ENCODE measurements around the gene PIGU.
"Not testable (repeated sequence)": the region's sequence is repeated elsewhere in the genome, so short reads cannot be mapped to it uniquely, and the experiment has no call there.

The PIGU gene

DNA sequence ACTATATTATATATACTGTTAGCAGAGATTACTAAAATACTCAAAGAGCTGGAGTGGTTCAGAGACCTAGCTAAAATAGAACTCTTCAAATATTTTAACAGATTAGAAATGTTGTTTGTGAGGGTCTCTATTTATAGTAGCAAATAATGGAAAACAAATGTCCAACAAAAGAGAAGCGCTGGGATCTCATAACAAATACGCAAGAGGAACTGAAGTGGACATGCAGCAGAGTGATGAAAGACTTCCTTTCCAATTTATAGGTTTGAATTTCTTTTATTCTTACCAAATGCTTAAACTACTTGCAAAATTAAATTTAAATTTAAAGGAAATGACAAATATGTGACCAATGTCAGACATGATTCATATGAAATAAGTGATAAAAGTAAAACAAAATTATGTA is 49.9 kb downstream of the PIGU start:
- DNase-seq (ENCODE audit: insufficient read length, low spot score) (no peak), FAIRE-seq (no peak)

DNA sequence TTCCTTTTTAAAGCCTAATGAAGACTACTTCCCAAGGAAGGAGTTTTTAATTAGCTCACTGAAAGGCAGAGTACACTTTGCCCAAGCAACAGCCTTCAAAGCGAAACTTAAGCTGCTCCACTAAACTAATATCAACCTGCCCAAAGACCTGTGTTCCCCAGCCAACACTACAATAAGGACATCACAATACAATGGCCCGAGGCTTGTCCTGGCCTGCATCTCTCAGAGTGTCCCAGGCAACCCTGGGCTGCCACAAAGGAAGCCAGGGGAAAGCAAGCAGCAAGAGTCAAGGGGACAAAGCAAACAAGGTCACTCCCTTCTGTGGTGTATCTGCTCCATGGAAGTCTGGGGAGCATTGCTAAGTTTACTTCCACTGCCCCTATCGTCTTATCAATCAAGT is 52.3 kb downstream of the PIGU start:
- no peak for DNase-seq (ENCODE audit: insufficient read length, low spot score)
- FAIRE-seq = no peak

DNA sequence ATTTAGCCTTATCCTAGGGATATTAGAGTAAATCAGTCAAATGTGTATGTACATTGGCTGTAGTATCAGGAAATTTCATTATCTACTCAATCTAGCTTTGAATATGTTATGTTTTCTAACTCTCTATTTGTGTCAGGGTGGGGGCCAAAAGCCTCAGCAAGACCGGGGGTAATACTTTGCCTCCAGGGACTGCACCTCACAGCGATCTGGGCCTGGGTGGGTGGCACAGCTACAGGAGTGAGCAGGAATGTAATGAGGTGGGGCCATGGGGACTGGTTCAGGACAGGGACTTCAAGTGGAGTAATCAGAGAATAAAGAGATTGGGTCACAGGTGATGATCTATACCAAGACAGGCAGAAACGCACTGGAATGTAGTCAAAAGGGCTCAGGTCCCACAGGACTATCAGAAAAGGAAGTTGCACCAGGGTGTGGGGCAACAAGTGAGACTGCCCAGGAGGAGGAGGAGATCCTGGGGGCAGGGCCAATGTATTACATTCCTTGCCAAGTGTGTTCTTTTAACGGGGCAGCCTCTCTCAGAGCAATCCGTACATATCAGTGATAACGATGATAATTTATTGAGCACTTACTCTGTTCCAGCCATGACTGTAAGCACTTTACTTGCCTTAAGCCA is 54.0 kb downstream of the PIGU start:
- DNase-seq (ENCODE audit: insufficient read length, low spot score) = no peak
- no peak for FAIRE-seq

DNA sequence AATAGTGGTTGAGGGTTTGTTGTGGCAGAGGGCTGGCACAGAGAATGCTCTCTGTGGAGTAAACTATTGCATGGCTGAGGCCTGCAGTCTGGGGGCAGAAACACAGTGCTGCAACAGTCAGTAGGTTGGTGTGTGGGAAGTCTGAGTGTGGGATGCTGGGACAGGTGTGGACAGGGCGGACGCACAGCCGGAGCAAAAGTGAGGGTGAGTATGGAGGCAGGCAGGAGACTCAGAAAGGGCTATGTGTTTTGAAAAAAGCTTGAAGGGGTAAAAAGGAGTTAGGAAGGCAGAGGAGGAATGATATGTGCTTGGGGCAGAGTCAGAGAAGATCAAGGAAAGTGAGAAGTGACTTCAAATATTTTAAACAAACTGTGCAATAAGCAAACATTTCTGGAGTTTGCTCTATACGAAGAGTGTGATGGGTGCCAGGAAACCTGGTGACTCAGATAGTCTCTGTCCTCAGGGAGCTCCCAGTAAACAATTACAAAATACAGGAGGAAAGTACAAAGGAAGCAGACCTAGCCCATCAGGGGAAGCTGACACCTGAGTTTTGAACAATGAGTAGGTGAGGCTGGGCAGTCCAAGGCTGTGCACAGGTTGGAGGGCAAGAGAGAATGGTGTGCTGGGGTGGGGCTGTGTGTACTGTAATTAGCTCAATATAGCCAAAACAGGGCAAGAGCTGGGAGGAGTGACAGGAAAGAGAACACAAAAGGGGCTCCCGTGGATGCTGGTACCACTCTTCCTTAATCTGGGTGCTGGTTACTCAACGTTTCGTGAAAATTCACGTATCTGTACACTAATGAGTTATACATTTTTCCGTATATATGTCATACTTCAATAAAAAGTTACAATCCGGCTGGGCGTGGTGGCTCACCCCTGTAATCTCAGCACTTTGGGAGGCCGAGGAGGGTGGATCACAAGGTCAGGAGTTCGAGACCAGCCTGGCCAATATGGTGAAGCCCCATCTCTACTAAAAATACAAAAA is 55.2 kb downstream of the PIGU start:
- FAIRE-seq (no peak), DNase-seq (ENCODE audit: insufficient read length, low spot score) (no peak)

DNA sequence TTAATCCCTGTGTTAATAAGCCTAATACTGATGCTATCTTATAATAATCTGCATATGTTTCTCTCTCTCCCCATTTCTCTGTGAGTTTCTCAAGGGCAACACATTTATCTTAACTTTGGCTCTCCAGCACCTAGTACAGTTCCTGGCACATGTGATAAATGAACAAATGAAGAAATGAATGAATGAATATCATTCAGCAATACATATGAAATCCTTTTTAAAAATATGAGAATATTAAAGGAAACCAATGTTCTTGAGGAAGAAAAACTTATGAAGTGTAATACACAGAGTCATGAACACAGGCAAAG is 55.9 kb downstream of the PIGU start:
- FAIRE-seq (no peak), DNase-seq (ENCODE audit: insufficient read length, low spot score) (no peak)

DNA sequence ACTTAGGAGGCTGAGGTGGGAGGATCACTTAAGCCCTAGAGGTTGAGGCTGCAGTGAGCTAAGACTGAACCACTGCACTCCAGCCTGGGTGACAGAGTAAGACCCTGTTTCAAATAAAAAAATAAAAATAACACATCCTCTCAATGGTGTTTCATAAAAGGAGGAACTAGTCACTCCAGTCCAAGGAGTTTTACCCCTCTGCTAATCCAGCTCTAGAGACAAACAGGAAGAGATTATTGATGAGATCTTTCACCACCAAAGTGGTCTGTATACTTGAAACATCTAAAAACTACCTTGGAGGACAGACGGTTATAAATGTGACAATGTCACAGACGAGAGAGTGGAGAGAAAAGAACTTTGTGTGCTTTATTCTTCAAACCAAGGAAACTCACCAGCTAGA is 58.2 kb downstream of the PIGU start:
- FAIRE-seq (no peak), DNase-seq (ENCODE audit: insufficient read length, low spot score) (no peak)

DNA sequence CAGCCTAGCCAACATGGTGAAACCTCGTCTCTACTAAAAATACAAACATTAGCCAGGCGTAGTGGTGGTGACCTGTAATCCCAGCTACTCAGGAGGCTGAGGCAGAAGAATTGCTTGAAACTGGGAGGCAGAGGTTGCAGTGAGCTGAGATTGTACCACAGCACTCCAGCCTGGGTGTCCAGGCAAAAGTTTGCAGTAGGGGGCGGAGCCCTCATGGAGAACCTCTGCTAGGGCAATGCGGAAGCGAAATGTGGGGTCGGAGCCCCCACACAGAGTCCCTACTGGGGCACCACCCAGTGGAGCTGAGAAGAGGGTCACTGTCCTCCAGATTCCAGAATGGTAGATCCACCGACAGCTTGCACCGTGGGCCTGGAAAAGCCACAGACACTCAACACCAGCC is 60.0 kb downstream of the PIGU start:
- DNase-seq (ENCODE audit: insufficient read length, low spot score); FAIRE-seq: not testable (repeated sequence)

DNA sequence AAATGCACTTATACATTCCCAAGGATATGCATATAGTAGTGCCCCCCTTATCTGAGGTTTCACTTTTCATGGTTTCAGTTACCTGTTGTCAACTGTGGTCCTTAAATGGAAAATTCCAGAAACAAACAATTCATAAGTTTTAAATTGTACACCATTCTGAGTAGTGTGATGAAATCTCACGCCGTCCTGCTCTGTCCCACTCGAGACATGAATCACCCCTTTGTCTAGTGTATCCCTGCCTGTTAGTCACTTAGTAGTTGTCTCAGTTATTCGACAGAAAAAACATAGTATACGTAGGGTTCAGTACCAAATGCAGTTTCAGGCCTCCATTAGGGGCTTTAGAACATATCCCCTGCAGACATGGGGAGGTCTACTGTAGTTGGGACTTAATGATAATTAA is 61.4 kb downstream of the PIGU start:
- FAIRE-seq (no peak), DNase-seq (ENCODE audit: insufficient read length, low spot score) (no peak)

DNA sequence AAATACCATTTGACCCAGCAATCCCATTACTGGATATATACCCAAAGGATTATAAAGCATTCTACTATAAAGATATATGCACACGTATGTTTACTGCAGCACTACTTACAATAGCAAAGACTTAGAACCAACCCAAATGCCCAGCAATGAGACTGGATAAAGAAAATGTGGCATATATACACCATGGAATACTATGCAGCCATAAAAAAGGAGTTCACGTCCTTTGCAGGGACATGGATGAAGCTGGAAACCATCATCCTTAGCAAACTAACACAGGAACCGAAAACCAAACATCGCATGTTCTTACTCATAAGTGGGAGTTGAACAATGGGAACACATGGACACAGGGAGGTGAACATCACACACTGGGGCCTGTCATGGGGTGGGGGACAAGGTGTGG is 64.9 kb downstream of the PIGU start:
- FAIRE-seq; DNase-seq (ENCODE audit: insufficient read length, low spot score): not testable (repeated sequence)

DNA sequence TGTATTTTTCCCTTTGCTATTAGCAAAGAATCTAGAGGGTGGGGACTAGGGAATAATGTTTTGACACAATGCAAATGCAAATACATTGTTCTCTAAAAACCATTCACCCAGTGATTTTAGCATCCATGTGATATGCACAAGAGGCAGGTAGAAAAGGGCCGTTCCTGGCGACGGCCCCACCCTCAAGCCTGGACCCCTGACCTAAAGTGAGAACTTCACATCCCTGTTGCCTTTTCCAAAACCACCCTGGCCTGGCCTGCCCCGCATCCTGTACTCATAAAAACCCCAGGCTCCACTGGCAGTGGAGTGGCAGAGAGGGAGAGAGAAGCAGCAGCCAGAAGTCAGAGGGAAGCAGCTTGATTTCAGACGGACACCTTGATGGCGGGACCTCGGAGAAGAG is 69.8 kb downstream of the PIGU start:
- FAIRE-seq (no peak), DNase-seq (ENCODE audit: insufficient read length, low spot score) (no peak)

DNA sequence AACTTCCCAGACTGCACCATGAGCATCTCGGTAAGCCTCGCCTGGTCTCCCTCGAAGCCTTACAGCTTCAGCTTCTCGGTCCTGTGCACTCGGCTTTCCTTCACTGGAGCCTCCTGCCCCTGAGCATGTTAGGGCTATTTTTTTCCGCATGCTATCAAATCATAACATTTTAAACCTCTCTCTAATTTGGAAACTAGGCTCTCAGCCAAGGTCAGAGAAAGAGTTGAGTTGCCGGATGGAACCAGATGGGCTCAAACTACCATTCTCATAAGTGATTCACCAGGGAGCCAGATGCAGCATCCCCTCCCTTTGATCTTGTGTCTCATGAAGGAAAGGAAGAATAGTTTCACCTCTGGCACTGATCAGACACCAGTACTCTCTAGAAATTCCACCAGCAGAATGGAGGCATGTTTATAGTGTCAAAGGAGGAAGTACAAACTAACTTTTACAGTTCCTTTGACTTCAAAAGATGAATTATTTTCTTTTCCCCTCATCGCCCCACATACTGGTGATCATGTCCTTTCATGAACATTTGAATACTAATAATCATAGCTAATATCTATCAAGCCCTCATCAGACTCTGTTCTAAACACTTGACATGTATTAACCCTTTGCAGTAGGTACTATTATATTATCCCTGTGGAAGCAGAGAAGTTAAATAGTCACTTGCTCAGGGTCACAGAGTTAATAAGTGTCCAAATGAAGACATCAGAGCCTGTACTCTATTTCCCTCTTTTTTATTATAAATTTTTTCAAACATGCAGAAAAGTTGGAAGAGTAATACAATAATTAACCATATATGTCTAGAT is 71.7 kb downstream of the PIGU start:
- DNase-seq (ENCODE audit: insufficient read length, low spot score) = no peak
- no peak for FAIRE-seq

DNA sequence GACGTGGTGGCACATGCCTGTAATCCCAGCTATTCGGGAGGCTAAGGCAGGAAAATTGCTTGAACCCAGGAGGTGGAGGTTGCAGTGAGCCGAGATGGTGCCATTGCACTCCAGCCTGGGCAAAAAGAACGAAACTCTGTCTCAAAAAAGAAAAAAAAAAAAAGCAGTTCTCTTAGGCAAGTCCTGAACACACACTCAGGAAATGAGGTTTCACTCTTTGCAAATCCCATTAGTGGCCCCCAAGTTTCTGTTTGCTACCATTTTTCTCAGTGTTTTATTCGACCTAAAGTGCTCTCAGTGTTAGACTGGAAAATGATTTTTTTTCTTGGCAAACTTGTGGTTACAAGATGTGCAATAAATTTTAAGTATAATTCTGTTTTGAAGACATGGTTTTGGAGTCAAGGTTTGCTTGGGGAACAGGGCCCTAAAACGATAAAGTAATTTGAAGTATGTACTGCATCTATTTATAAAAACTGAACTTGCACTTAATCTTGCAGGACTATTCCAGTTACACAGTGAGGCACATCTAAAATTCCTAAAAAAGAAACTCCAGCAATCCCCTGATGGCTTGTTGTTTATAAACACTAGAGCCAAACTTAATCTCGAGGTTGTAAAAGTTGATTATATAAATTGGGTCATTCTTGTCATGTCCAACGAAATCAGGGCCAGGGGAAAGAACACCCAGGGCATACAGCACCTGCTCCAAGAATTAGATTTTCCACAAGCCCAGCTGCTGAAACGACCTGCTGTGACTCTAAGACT is 75.8 kb downstream of the PIGU start:
- FAIRE-seq (peak; percentile 55), DNase-seq (ENCODE audit: insufficient read length, low spot score) (no peak)

DNA sequence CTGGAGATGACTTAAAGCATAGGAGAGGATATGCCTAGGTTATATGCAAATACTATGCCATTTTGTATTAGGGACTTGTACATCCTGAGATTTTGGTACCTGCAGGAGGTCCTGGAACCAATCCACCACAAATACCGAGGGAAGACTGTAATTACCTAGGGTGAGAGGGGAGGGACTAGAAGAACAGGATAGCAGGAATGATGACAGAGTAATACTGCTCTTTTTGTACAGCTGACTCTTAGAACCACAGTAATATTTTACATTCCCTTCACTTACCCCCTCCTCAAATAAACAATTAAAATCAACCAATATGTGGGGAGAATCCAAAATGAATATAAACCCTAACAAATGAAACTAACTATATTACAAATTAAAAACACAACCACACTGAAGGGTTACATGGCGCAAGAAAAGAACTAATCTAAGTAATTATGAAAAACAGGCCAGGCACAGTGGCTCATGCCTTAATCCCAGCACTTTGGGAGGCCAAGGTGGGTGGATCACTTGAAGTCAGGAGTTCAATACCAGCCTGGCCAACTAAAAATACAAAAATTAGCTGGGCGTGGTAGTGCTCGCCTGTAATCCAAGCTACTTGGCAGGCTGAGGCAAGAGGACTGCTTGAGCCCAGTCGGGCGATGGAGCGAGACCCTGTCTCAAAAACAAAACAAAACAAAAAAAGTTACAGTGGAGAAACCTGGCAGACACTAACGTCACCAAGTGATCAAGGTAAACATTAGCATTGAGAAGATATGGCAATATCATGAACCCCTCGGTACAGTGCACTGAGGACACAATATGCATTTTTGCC is 81.3 kb downstream of the PIGU start:
- FAIRE-seq = no peak

DNA sequence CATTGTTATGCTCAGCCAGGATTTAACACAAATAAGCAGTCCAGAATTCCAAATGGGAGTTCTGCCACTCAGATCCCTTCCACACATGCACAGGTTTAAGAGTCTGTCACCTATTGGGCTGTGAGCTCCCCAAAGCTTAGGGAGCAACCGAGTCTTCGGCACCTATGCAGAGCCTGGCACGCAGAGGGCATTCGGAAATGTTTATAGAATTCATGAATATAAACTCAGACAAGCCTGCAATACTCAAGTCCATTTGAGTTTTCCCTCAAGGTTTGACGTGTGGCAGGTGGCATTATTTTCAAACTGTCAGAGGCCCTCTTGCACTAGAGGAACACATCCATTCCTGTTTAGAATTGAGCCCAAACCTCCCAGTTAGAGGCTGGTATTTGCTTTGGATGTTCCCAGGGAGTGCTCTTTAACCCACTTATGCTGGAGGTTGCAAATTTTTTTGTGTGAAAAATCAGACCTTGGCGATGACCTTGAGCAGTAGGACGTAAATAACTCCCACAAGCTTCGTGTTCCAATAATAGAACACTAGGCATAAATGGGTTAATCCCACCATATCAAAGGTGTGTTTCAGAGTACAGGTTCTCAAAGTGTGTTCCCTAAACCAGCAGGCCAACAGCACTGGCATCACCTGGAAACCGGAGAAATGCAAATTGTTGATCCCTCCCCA is 90.3 kb downstream of the PIGU start:
- DNase-seq (ENCODE audit: insufficient read length, low spot score) (no peak), FAIRE-seq (no peak)

More for the DNA sequence above, 81.3 kb downstream of the PIGU start:
- DNase-seq (ENCODE audit: insufficient read length, low spot score) = no peak

DNA sequence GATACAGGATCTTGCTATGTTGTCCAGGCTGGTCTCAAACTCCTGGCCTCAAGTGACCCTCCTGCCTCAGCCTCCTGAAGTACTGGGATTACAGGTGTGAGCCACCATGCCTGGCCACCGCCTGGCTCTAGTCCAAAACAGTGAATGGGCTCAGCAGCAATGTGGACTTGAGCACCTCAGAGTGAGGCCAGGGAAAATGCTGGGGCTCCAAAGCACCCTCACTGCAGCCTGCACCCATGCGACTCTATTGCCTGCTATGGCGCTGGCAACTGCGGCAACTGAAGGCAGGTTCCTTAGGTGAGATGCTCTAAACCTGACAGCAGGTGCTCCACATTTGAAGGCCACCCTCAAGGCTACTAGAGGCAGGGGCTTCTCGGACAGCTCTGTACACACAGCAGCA is 91.9 kb downstream of the PIGU start:
- DNase-seq (ENCODE audit: insufficient read length, low spot score) (no peak), FAIRE-seq (no peak)

DNA sequence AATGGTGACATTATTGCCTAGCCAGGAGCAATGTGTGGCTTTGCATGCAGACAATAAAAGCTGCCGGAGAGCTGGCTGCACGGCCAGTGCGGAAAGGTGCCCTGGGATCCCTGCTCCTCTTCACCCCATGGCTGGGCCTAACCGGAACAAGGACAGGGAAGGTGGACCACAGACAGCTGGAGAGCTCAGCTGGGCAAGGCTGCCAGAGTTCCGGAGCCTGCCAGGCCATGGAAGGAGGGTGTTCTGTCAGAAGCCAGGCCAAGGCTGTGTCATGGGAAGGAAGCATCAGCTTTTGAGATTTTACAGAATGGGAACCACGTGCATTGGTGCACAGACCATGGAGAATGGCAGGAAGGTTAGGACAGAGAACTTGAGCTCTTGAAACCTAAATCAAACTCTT is 93.3 kb downstream of the PIGU start:
- FAIRE-seq = no peak
- DNase-seq (ENCODE audit: insufficient read length, low spot score) = no peak

DNA sequence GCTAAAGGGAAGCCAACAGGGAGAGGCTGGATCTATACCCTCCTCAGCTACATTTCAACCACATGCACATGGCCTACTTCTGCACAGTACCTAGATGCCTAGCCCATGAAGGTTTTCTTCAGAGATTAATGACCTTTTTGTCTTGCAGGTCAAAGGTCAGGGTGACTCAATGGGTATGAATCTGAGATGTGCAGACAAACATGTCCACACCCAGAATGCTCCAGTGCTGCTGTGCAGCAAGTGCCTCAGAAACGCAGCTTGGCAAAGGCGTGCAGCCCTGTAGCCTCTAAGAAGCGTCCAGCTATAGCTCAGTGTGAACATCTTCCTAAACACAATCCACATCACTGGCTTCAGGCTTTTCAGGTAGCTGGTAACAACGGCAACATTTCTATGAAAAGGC is 94.0 kb downstream of the PIGU start:
- FAIRE-seq (no peak), DNase-seq (ENCODE audit: insufficient read length, low spot score) (no peak)

DNA sequence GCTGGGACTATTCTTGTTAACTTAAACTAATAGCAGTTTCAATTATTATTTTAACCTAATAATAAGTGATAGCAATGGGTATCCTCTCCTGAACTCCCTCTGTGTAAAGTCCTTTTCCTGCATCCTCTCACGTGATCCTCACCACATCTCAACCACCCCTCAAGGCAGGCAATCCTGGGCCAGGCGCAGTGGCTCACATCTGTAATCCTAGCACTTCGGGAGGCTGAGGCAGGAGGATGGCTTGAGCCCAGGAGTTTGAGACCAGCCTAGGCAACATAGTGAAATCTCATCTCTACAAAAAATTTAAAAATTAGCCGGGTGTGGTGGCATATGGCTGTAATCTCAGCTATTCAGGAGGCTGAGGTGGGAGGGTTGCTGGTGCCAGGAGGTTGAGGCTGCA is 94.7 kb downstream of the PIGU start:
- no peak for DNase-seq (ENCODE audit: insufficient read length, low spot score)
- no peak for FAIRE-seq
